ENCODE data around the gene NOL7. TPM values are rescaled to one million over a fixed set of nuclear protein-coding genes. Genes with fewer than 3 reads are reported as not detected.
A peak's percentile ranks its signal among the peaks of the same experiment; 100 is the strongest.

The NOL7 gene
- total and polyA plus RNA-seq, 2 of the 13 experiments (the other 11 are each of a cell fraction or from before 2014, with no cell fraction given): 37.8 to 186 TPM

DNA sequence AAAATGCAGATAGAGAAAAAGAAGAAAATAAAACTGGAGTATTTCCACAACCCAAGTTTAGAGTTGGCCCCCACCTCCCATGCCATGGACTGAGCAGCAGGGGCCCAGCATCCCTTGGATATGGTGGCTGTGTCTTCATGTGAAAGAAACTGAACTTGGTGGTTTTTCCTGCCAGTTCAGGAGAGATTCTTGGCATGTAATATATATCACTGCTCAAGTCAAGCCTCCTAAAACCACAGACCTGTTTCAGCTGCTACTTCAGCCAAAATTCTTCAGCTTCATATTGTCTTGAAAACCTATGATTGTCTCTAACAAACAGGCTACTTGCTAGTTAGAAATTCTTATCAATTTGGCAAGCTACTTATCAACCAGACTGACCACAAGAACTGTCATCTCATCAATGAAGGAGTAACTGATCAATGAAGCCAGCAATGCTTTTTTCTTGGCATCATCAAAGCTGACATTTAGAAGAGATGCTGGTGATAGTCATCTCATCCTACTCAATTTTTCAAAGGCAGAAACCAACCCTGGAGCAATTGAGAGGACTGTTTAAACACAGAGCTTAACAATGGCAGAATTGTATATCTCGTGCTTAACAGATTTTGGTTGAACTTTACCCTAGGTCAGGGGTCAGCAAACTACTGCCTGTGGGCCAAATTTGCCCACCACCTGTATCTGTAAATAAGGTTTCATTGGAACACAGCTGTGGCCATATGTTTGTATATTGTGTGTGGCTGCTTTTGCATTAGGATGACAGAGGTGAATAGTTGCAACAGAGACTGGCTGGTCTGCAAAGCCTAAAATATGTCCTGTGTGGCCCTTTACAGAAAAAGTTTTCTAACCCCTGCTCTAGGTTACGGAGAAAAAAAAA is 10.4 kb upstream of the NOL7 start (continued):
- TF ChIP-seq KDM5B (CRISPR knock-in tag; IDR thresholded peaks at IDR 0.05; ENCODE audit: borderline replicate concordance) (no peak), HNF4A (CRISPR knock-in tag; IDR thresholded peaks at IDR 0.05) (peak; percentile 100), ARNTL (CRISPR knock-in tag; IDR thresholded peaks at IDR 0.05) (peak; percentile 71; the same call in 1 of the 2 replicates), MYC (CRISPR knock-in tag; IDR thresholded peaks at IDR 0.05; ENCODE audit: borderline replicate concordance) (peak; percentile 38; the same call in 1 of the 2 replicates), SMAD3 (CRISPR knock-in tag; IDR thresholded peaks at IDR 0.05) (peak; percentile 89), PLRG1 (conservative IDR thresholded peaks at IDR 0.05) (no peak), NCOA1 (CRISPR knock-in tag; IDR thresholded peaks at IDR 0.05) (peak; percentile 93), MED1 (CRISPR knock-in tag; IDR thresholded peaks at IDR 0.05) (peak; percentile 92), ZSCAN30 (CRISPR knock-in tag; IDR thresholded peaks at IDR 0.05) (no peak), ZNF326 (CRISPR knock-in tag; IDR thresholded peaks at IDR 0.05; ENCODE audit: borderline replicate concordance) (no peak), CC2D1A (CRISPR knock-in tag; IDR thresholded peaks at IDR 0.05) (no peak), KDM1A (CRISPR knock-in tag; IDR thresholded peaks at IDR 0.05) (no peak), MTERF4 (CRISPR knock-in tag; IDR thresholded peaks at IDR 0.05) (no peak), ZNF20 (CRISPR knock-in tag; IDR thresholded peaks at IDR 0.05) (no peak; the same call in 1 of the 2 replicates), CSRNP1 (CRISPR knock-in tag; IDR thresholded peaks at IDR 0.05) (no peak), ZSCAN9 (CRISPR knock-in tag; IDR thresholded peaks at IDR 0.05; ENCODE audit: borderline replicate concordance) (peak; percentile 95), RARG (CRISPR knock-in tag; IDR thresholded peaks at IDR 0.05; ENCODE audit: low read depth) (peak; percentile 95; the same call in 1 of the 2 replicates), TBX3 (IDR thresholded peaks at IDR 0.05; ENCODE audit: borderline replicate concordance) (peak; percentile 96), HNF4G (IDR thresholded peaks at IDR 0.05; ENCODE audit: borderline replicate concordance, low read depth, low read length) (peak; percentile 99), HNF4G (CRISPR knock-in tag; IDR thresholded peaks at IDR 0.05; ENCODE audit: borderline replicate concordance, low read depth) (peak; percentile 95)
- TF ChIP-seq, protein P1, sequence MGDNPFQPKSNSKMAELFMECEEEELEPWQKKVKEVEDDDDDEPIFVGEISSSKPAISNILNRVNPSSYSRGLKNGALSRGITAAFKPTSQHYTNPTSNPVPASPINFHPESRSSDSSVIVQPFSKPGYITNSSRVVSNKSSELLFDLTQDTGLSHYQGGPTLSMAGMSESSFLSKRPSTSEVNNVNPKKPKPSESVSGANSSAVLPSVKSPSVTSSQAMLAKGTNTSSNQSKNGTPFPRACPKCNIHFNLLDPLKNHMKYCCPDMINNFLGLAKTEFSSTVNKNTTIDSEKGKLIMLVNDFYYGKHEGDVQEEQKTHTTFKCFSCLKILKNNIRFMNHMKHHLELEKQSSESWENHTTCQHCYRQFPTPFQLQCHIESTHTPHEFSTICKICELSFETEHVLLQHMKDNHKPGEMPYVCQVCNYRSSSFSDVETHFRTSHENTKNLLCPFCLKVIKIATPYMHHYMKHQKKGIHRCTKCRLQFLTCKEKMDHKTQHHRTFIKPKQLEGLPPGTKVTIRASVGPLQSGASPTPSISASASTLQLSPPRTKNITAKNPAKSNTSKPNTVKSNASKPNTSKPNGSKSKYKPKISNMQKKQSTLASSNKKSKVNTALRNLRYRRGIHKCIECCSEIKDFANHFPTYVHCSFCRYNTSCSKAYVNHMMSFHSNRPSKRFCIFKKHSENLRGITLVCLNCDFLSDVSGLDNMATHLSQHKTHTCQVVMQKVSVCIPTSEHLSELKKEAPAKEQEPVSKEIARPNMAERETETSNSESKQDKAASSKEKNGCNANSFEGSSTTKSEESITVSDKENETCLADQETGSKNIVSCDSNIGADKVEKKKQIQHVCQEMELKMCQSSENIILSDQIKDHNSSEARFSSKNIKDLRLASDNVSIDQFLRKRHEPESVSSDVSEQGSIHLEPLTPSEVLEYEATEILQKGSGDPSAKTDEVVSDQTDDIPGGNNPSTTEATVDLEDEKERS (CRISPR knock-in tag; IDR thresholded peaks at IDR 0.05): 0 out of 2 replicates have a peak, but pooled peaks have one; percentile 56
- TF ChIP-seq, protein P2, sequence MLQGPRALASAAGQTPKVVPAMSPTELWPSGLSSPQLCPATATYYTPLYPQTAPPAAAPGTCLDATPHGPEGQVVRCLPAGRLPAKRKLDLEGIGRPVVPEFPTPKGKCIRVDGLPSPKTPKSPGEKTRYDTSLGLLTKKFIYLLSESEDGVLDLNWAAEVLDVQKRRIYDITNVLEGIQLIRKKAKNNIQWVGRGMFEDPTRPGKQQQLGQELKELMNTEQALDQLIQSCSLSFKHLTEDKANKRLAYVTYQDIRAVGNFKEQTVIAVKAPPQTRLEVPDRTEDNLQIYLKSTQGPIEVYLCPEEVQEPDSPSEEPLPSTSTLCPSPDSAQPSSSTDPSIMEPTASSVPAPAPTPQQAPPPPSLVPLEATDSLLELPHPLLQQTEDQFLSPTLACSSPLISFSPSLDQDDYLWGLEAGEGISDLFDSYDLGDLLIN (CRISPR knock-in tag; IDR thresholded peaks at IDR 0.05; ENCODE audit: borderline replicate concordance): 0 out of 2 replicates have a peak, but pooled peaks have one; percentile 58
